Activated naive CD8-positive, alpha-beta T cell treated with anti-CD3 and anti-CD28 coated beads, Interleukin-2, amount 10 ng/mL, durations not matched to agents 7 days and 5 days (primary cell): ENCODE data around the gene MED12. TPM values are rescaled to one million over a fixed set of nuclear protein-coding genes. Genes with fewer than 3 reads are reported as not detected.

Experiments
- ATAC-seq: fragments of 150-1000 bp; cut with Tn5 transposase; one replicate; pipeline ENCODE4 v1.10.0; 2021; ENCODE audit warnings: low read depth, moderate library complexity
- POLR2A ChIA-PET: fragments of 350-600 bp; sonication (Branson Sonifier 250); formaldehyde crosslinking; loops from one replicate; lab custom pipeline; 2021; ENCODE audit warnings: antibody characterized with exemption; lab: Charles Lee
- DNase-seq: peaks from one replicate; pipeline ENCODE4 v3.0.0; 2021
- H3K27ac Mint-ChIP-seq: one replicate; pipeline ENCODE4 v1.8.0; 2022; ENCODE audit warnings: mild to moderate bottlenecking, mixed read lengths
- H3K27me3 Mint-ChIP-seq: one replicate; pipeline ENCODE4 v1.8.0; 2022; ENCODE audit warnings: mild to moderate bottlenecking, moderate library complexity, mixed read lengths
- H3K36me3 Mint-ChIP-seq: one replicate; pipeline ENCODE4 v1.8.0; 2021; ENCODE audit warnings: mild to moderate bottlenecking, mixed read lengths
- H3K4me1 Mint-ChIP-seq: one replicate; pipeline ENCODE4 v1.8.0; 2021; ENCODE audit warnings: mixed read lengths
- H3K4me3 Mint-ChIP-seq: one replicate; pipeline ENCODE4 v1.8.0; 2022; ENCODE audit warnings: mild to moderate bottlenecking, moderate library complexity, mixed read lengths
- H3K9me3 Mint-ChIP-seq: one replicate; pipeline ENCODE4 v1.8.0; 2021; ENCODE audit warnings: mixed read lengths
- total RNA-seq, 2 experiments: library from RNA; stranded (reverse); gene quantifications; one replicate each; pipeline ENCODE4 v1.2.3, GENCODE V29; 2021

The MED12 gene
- total RNA-seq, 2 experiments from 2014 or later, result 64.7 to 77.1 TPM

DNA sequence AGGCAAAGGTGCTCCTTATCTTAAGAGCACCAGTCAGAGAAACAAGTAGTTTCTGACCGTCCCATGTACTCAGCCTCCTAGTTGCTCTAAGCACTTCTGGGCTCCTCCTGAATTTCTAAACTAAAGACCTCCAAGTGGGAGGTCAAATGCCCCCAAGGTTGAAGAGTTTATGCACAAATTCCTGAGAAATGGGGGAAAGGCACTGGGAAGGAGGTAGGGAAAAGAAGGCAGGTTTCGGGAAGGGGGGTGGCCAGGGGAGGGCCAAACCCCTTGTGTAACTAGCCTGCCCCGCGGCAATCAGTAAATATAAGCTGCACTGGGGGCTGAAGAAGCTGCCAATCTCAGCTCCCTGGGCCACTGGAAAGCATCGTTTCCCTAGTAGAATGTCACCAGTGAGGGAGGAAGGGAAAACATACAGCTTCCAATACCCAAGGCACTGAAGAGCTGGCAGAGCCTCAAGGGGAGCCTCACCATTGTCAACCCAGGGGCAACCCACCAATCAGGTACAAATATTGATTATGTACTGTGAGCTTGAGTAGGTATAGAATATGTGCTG is 19.4 kb upstream of the MED12 start:
- POLR2A ChIA-PET, result interaction anchor here (1.0 to 8.4 kb wide), 3 partner anchors 13 to 30 kb away, joined by 4 to 106 read pairs (median 81); partner anchors contain the start of genes IL2RG and MED12
- H3K4me3 Mint-ChIP-seq, result no peak overlapping the region
- no peak for DNase-seq
- peaks cover 35% of the 10 kb centered on the region for H3K4me1 Mint-ChIP-seq
- no peak overlapping the region for H3K27ac Mint-ChIP-seq
- ATAC-seq, result no peak
- no peaks in the 10 kb centered on the region for H3K9me3 Mint-ChIP-seq
- H3K27me3 Mint-ChIP-seq, result no peaks in the 10 kb centered on the region
- peaks cover 5% of the 10 kb centered on the region for H3K36me3 Mint-ChIP-seq

DNA sequence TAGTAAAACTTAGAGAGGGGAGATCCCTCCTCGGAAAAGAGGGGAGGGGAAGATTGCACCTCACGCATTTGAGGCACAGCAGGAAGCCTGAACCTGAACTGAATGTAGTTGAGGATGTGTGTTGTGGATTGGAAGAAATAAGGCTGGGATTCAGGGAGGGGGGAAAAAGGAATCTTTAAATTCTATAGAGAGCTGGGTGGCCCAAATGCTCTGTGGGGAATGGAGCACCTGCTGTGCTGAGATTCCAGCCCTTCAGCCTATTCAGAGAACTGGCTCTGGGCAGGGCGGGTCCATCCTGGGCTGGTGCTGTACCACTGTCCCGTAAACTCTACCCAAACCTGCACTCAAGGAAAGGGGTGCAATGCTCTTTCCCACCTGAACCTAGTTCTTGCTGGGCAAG is 18.7 kb upstream of the MED12 start:
- Mint-ChIP-seq H3K4me3 (no peak overlapping the region), H3K9me3 (no peaks in the 10 kb centered on the region), H3K27me3 (no peaks in the 10 kb centered on the region), H3K27ac (peak overlapping the region; percentile 75), H3K4me1 (peaks cover 41% of the 10 kb centered on the region), H3K36me3 (peaks cover 7% of the 10 kb centered on the region)
- no peak for DNase-seq
- no peak for ATAC-seq
- POLR2A ChIA-PET, result interaction anchor here (1.0 to 8.4 kb wide), 3 partner anchors 12 to 29 kb away, joined by 4 to 106 read pairs (median 81); partner anchors contain the start of genes IL2RG and MED12

DNA sequence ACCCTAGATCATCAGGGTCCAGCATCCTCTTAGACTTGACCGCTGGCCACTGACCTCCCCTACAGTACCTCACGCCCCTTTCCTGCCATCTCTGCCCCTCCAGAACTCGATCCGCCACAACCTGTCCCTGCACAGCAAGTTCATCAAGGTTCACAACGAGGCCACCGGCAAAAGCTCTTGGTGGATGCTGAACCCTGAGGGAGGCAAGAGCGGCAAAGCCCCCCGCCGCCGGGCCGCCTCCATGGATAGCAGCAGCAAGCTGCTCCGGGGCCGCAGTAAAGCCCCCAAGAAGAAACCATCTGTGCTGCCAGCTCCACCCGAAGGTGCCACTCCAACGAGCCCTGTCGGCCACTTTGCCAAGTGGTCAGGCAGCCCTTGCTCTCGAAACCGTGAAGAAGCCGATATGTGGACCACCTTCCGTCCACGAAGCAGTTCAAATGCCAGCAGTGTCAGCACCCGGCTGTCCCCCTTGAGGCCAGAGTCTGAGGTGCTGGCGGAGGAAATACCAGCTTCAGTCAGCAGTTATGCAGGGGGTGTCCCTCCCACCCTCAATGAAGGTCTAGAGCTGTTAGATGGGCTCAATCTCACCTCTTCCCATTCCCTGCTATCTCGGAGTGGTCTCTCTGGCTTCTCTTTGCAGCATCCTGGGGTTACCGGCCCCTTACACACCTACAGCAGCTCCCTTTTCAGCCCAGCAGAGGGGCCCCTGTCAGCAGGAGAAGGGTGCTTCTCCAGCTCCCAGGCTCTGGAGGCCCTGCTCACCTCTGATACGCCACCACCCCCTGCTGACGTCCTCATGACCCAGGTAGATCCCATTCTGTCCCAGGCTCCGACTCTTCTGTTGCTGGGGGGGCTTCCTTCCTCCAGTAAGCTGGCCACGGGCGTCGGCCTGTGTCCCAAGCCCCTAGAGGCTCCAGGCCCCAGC is 17.6 kb upstream of the MED12 start:
- Mint-ChIP-seq H3K27me3 (no peaks in the 10 kb centered on the region), H3K9me3 (no peaks in the 10 kb centered on the region), H3K4me3 (no peak overlapping the region), H3K4me1 (peaks cover 41% of the 10 kb centered on the region), H3K36me3 (peaks cover 11% of the 10 kb centered on the region), H3K27ac (peak overlapping the region; percentile 39)
- DNase-seq, result no peak
- POLR2A ChIA-PET, result interaction anchor here (0.6 to 8.4 kb wide), 5 partner anchors 11 to 201 kb away, joined by 3 to 106 read pairs (median 10); partner anchors contain the start of genes IL2RG, ITGB1BP2 and MED12
- ATAC-seq, result no peak

DNA sequence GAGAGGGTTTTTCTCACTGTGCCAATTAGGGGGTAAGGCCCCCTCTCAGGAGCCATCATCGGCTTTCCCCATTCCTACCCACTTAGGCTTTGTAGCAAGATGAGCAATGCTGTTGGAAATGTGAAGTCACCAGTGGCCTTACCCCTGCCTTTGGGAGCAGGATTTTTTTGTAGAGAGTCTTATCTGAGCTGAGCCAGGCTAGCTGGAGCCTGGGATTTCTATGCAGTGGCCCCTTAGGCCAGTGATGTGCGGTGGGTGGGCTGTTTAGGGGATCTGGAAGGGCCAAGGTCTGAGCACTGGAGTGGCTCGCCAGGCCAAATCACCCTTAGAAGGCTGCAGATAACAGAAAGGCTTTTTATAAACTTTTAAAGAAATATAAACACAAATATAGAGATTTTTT is 16.1 kb upstream of the MED12 start:
- Mint-ChIP-seq H3K27me3 (no peaks in the 10 kb centered on the region), H3K9me3 (no peaks in the 10 kb centered on the region), H3K4me3 (peak overlapping the region; percentile 53), H3K4me1 (peaks cover 53% of the 10 kb centered on the region), H3K27ac (peak overlapping the region; percentile 90), H3K36me3 (peaks cover 17% of the 10 kb centered on the region)
- no peak for DNase-seq
- no peak for ATAC-seq
- POLR2A ChIA-PET, result interaction anchor here (0.7 to 8.4 kb wide), 6 partner anchors 9 to 215 kb away, joined by 3 to 106 read pairs (median 6); partner anchors contain the start of genes IL2RG and MED12

DNA sequence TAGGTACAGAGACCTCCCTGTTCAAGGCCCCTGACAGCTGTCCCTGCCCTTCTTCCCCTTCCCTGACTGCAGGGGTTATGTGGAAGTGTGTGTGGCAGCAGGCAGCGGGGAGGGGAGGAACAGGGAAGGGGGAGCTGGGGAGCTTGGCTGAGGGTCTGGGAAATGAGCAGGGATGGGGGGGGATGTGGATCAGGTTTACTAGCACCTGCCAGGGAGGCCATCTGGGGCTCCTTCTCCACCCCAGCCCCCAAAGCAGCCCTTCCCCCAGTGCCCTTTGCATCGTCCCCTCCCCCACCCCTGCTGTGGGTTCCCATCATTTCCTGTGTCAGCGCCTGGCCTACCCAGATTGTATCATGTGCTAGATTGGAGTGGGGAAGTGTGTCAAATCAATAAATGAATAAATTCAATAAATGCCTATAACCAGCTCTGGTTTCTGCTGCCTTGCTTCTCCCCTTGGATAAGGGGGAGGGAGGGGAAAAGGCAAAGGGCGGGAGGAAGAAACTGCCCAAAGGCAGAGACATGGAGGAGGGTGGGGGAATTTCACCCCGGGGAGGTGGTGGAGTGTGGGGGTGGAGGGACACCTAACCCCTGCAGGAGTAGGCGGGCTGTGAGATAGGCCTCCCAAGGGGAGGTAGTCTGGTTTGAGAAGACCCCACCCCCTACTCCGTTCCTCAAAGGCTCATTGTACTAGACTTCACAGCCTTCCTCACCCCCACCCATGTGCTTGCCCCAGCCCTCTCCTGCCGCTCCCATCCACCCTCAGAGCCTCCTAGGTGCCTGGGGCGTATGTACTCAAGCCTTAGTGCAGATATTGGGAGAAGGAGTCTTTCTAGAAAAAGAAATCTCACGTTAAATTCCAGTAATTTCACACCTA is 15.0 kb upstream of the MED12 start:
- peaks cover 57% of the 10 kb centered on the region for H3K4me1 Mint-ChIP-seq
- H3K9me3 Mint-ChIP-seq, result no peaks in the 10 kb centered on the region
- POLR2A ChIA-PET, result interaction anchor here (1.1 to 8.4 kb wide), 4 partner anchors 8 to 93 kb away, joined by 3 to 106 read pairs (median 43); partner anchors contain the start of genes IL2RG and MED12
- ATAC-seq, result peak; percentile 57
- peak overlapping the region; percentile 90 for H3K27ac Mint-ChIP-seq
- DNase-seq, result peak; percentile 60
- peak overlapping the region; percentile 85 for H3K4me3 Mint-ChIP-seq
- peaks cover 25% of the 10 kb centered on the region for H3K36me3 Mint-ChIP-seq
- no peaks in the 10 kb centered on the region for H3K27me3 Mint-ChIP-seq

DNA sequence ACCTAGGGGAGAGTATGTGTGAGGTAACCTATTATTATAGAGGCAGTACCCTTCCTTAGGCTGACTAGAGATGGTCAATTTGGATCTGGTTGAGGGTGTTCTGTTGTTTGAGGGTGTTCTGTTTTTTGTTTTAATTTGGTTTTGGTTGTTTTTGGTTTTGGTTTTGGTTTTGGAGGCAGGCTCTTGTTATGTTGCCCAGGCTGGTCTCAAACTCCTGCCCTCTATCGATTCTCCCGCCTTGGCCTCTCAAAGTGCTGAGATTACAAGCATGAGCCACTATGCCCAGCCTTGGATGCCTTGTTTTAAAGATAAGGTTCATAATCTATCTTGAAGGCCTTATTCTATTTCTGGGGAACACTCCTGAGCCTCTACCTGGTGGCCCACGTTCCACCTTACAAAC is 12.8 kb upstream of the MED12 start:
- no peak for DNase-seq
- peaks cover 51% of the 10 kb centered on the region for H3K4me1 Mint-ChIP-seq
- H3K9me3 Mint-ChIP-seq, result no peaks in the 10 kb centered on the region
- H3K27me3 Mint-ChIP-seq, result no peaks in the 10 kb centered on the region
- ATAC-seq, result no peak
- H3K4me3 Mint-ChIP-seq, result peak overlapping the region; percentile 80
- peaks cover 46% of the 10 kb centered on the region for H3K36me3 Mint-ChIP-seq
- POLR2A ChIA-PET, result interaction anchor here (0.8 to 8.4 kb wide), 3 partner anchors 10 to 76 kb away, joined by 5 to 106 read pairs (median 5); partner anchors contain the start of genes FOXO4 and MED12
- peak overlapping the region; percentile 90 for H3K27ac Mint-ChIP-seq

DNA sequence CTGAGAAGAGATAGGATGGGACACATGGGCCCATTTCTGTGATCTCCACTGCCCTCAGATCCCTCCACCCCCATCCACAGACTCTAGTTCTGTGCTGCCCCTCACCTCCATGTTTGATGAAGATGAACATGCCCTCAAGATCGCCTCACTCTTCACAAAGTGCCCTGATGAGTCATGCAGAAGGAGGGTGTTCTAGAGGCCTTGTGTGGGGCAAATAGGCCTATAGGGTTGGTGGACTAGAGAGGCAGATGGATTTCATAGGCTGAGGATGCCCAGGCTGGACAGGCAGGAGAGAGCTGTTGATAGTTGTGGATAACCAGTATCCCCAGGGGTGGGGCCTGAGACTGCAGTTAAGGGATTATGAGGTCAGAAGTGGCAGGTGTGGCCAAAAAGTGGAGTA is 12.0 kb upstream of the MED12 start, which contains the start of gene CXorf65:
Gene CXorf65 (minus strand): TSS at position 314 of the 400 bp plus-strand sequence. CDS start 184 bp downstream, at position 130.
- Mint-ChIP-seq H3K9me3 (no peaks in the 10 kb centered on the region), H3K27me3 (no peaks in the 10 kb centered on the region), H3K27ac (peak within 1 kb of the TSS; percentile 95), H3K4me1 (peaks cover 46% of the 10 kb centered on the region), H3K36me3 (peaks cover 54% of the 10 kb centered on the region), H3K4me3 (peak within 1 kb of the TSS; percentile 99)
- DNase-seq, result no peak
- ATAC-seq, result peak; percentile 27
- POLR2A ChIA-PET, result interaction anchor here (0.6 to 8.4 kb wide), 2 partner anchors 12 to 274 kb away, joined by 3 to 106 read pairs; partner anchors contain the start of gene MED12

DNA sequence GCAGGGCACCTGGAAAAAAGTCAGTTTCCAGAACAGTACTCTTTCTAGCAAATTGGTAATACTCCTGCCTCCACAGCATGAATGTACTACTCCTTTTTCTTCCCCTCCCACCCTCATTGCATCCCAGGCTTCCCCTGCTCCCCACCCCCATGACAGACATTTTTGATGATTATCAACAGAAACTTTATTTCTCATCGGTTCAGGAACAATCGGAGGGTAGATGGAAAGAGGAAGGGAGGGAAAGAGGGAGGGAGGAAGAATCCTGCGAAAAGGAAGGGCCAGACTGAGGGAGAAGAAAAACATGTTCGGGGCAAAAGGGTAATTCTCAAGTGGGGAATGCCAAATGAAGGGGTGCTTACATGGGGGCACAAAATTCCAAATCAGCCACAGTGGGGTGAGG is 11.2 kb upstream of the MED12 start:
- Mint-ChIP-seq H3K36me3 (peaks cover 54% of the 10 kb centered on the region), H3K9me3 (no peaks in the 10 kb centered on the region), H3K4me1 (peaks cover 48% of the 10 kb centered on the region), H3K27me3 (no peaks in the 10 kb centered on the region), H3K4me3 (peak overlapping the region; percentile 99), H3K27ac (peak overlapping the region; percentile 95)
- DNase-seq (no peak), ATAC-seq (no peak)
- POLR2A ChIA-PET, result interaction anchor here (1.9 kb wide), 1 partner anchor 11 kb away, joined by 12 read pairs; the partner anchor contains the start of gene MED12

DNA sequence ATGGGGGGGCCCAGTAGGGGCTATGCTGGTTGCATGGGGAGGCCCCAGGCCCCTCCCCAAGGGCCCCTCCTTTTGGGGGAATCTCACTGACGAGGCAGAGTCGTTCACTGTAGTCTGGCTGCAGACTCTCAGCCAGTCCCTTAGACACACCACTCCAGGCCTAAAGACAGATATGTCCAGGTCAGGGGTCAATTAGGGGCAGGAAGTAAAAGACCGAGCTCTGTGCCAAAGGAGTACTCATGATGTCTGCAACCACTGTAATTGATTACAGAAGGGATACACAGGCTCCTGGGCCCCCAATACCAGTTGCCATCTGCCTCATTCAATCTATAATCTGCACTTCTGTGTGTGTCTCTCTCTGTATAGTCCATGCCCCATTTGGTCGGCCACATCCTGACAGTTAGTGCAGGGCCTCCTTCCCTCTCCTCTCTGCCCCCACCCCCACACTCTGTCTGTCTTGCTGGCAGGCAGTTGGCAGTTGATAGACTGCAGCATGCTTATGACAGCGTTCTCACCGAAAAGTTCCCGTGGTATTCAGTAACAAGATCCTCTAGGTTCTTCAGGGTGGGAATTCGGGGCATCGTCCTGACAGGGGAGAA is 10.5 kb upstream of the MED12 start:
- DNase-seq, result peak; percentile 44
- POLR2A ChIA-PET, result interaction anchor here (0.9 to 1.9 kb wide), 2 partner anchors 10 to 12 kb away, joined by 3 to 12 read pairs; partner anchors contain the start of genes FOXO4 and MED12
- peak; percentile 38 for ATAC-seq

DNA sequence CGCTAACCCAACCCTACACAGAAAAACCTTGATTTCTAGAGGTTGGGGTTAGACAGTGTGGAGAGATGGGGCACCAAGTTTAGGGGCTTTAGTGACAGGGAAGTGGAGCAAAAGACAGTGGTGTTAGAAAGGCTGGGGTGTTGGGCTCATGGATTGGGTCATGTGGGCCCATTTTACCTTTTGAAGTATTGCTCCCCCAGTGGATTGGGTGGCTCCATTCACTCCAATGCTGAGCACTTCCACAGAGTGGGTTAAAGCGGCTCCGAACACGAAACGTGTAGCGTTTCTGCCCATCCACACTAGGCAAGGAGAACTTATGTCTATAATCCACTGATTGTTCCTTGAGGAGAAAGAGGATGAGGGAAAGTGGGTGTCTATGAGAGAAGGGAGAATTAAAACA is 9.3 kb upstream of the MED12 start:
- peak overlapping the region; percentile 99 for H3K4me3 Mint-ChIP-seq
- peak overlapping the region; percentile 95 for H3K27ac Mint-ChIP-seq
- POLR2A ChIA-PET, result interaction anchor here (1.6 to 4.8 kb wide), 3 partner anchors 8 to 9 kb away, joined by 9 to 81 read pairs (median 12); partner anchors contain the start of gene MED12
- H3K4me1 Mint-ChIP-seq, result peaks cover 43% of the 10 kb centered on the region
- H3K9me3 Mint-ChIP-seq, result no peaks in the 10 kb centered on the region
- H3K36me3 Mint-ChIP-seq, result peaks cover 51% of the 10 kb centered on the region
- no peaks in the 10 kb centered on the region for H3K27me3 Mint-ChIP-seq
- DNase-seq (no peak), ATAC-seq (no peak)

More for the DNA sequence above, 10.5 kb upstream of the MED12 start:
- Mint-ChIP-seq H3K4me1 (peaks cover 51% of the 10 kb centered on the region), H3K27ac (peak overlapping the region; percentile 95), H3K27me3 (no peaks in the 10 kb centered on the region), H3K9me3 (no peaks in the 10 kb centered on the region), H3K36me3 (peaks cover 54% of the 10 kb centered on the region), H3K4me3 (peak overlapping the region; percentile 99)

DNA sequence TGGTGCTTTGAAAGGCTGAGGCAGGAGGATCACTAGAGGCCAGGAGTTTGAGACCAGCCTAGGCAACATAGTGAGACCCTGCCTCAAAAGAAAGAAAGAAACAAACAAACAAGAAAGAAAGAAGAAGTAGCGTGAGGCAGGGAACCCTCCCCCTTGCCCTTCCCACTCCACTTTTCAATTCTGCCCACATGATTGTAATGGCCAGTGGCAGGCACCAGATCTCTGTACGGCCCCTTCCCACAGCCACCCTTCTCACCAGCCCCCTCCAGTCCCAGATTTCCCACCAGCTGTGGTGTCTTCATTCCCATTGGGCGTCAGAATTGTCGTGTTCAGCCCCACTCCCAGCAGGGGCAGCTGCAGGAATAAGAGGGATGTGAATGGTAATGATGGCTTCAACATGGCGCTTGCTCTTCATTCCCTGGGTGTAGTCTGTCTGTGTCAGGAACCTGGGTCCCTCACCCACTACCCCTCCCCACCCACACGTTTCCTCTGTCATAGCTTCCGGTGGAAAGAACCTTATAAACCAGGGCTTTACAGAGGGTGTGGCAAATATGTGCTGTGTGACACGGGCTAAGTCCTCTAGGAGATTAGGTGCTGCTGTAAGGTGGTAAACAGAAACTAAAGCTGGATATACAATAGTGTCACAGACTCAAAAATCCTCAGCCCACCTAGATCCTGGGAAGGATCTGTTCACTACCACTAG is 7.1 kb upstream of the MED12 start, which contains the start of gene IL2RG:
Gene IL2RG (minus strand): TSS at position 437 of the 703 bp plus-strand sequence. CDS start 38 bp downstream, at position 399.
- POLR2A ChIA-PET, result interaction anchor here (1.1 to 4.8 kb wide), 8 partner anchors 10 to 255 kb away, joined by 3 to 81 read pairs (median 10); partner anchors contain the start of genes FOXO4, NONO and TAF1
- Mint-ChIP-seq H3K4me3 (peak within 1 kb of the TSS; percentile 99), H3K27ac (peak within 1 kb of the TSS; percentile 95), H3K27me3 (no peaks in the 10 kb centered on the region), H3K9me3 (no peaks in the 10 kb centered on the region), H3K4me1 (peaks cover 30% of the 10 kb centered on the region), H3K36me3 (peaks cover 44% of the 10 kb centered on the region)
- peak; percentile 53 for DNase-seq
- ATAC-seq, result peak; percentile 80
